Neural progenitor cell (in vitro differentiated cells): Measurements from ENCODE around the gene SCYL3. TPM values are rescaled to one million over a fixed set of nuclear protein-coding genes. Genes with fewer than 3 reads are reported as not detected.
"Not testable (repeated sequence)": the region's sequence is repeated elsewhere in the genome, so short reads cannot be mapped to it uniquely, and the experiment has no call there.

Experiments
- DNase-seq: peaks from one replicate; pipeline ENCODE4 v3.0.0-alpha.2; 2016; ENCODE audit warnings: low spot score
- H2AFZ ChIP-seq: fragments of 200-600 bp; sonication (generic); replicated peaks from 2 replicates; pipeline ENCODE4 v1.6.1; 2016; ENCODE audit warnings: antibody characterized with exemption
- H3F3A ChIP-seq: fragments of 200-600 bp; sonication (generic); 2 replicates; pipeline ENCODE4 v1.6.1; 2016; ENCODE audit warnings: antibody characterized with exemption, low read depth
- H3K27ac ChIP-seq: fragments of 200-600 bp; sonication (generic); 2 replicates; pipeline ENCODE4 v1.5.1; 2016; ENCODE audit warnings: mild to moderate bottlenecking
- H3K27me3 ChIP-seq: fragments of 200-600 bp; sonication (generic); 2 replicates; pipeline ENCODE4 v1.6.1; 2016; ENCODE audit warnings: mild to moderate bottlenecking, moderate library complexity
- H3K36me3 ChIP-seq: fragments of 200-600 bp; sonication (generic); 2 replicates; pipeline ENCODE4 v1.5.1; 2016
- H3K4me1 ChIP-seq: fragments of 200-600 bp; sonication (generic); 2 replicates; pipeline ENCODE4 v1.6.1; 2016; ENCODE audit warnings: mixed run types
- H3K4me2 ChIP-seq: fragments of 200-600 bp; sonication (generic); 2 replicates; pipeline ENCODE4 v1.6.1; 2016
- H3K4me3 ChIP-seq: fragments of 200-600 bp; sonication (generic); 2 replicates; pipeline ENCODE4 v1.5.1; 2016
- H3K79me2 ChIP-seq: fragments of 200-600 bp; sonication (generic); 2 replicates; pipeline ENCODE4 v1.6.1; 2016; ENCODE audit warnings: low read depth
- H3K9ac ChIP-seq: fragments of 200-600 bp; sonication (generic); 2 replicates; pipeline ENCODE4 v1.6.1; 2016
- H3K9me3 ChIP-seq: fragments of 200-600 bp; sonication (generic); 2 replicates; pipeline ENCODE4 v1.5.1; 2016; ENCODE audit warnings: low read depth
- H4K20me1 ChIP-seq: fragments of 200-600 bp; sonication (generic); 2 replicates; pipeline ENCODE4 v1.6.1; 2016; ENCODE audit warnings: low read depth
- H3K27ac Mint-ChIP-seq: 3 replicates; pipeline ENCODE4 v1.8.0; 2021; ENCODE audit warnings: mixed read lengths
- H3K27me3 Mint-ChIP-seq: 2 replicates; pipeline ENCODE4 v1.8.0; 2022; ENCODE audit warnings: low read depth, mild to moderate bottlenecking, inconsistent platforms, moderate library complexity, mixed read lengths; ENCODE audit not compliant: insufficient read depth
- H3K36me3 Mint-ChIP-seq: 3 replicates; pipeline ENCODE4 v1.8.0; 2021; ENCODE audit warnings: mixed read lengths
- H3K4me1 Mint-ChIP-seq: 3 replicates; pipeline ENCODE4 v1.8.0; 2021; ENCODE audit warnings: mixed read lengths
- H3K4me3 Mint-ChIP-seq: 3 replicates; pipeline ENCODE4 v1.8.0; 2021; ENCODE audit warnings: mild to moderate bottlenecking, moderate library complexity, mixed read lengths
- H3K9me3 Mint-ChIP-seq: 3 replicates; pipeline ENCODE4 v1.8.0; 2020; ENCODE audit warnings: mixed read lengths
- CTCF ChIP-seq: fragments of 200-600 bp; sonication (generic); IDR thresholded peaks from 2 replicates; pipeline ENCODE4 v1.5.1; 2017; ENCODE audit warnings: antibody characterized with exemption, mild to moderate bottlenecking
- EZH2 ChIP-seq: fragments of 200-600 bp; sonication (generic); IDR thresholded peaks from 2 replicates; pipeline ENCODE4 v1.6.1; 2017; ENCODE audit warnings: antibody characterized with exemption, mild to moderate bottlenecking, moderate library complexity
- EZH2phosphoT487 ChIP-seq: fragments of 200-600 bp; sonication (generic); IDR thresholded peaks from 2 replicates; pipeline ENCODE4 v1.6.1; 2017; ENCODE audit warnings: antibody characterized with exemption
- total RNA-seq: library from RNA; depleted of rRNA; stranded (reverse); fragments of >200 nt; gene quantifications from 2 replicates; pipeline ENCODE4 v1.2.3, GENCODE V29; 2015; ENCODE audit warnings: low replicate concordance

Gene SCYL3
- total RNA-seq, 1 donor from 2014 or later = 12.8 TPM

- Histone ChIP-seq H3K79me2 (no peaks in the 10 kb centered on the region), H2AFZ (no peak overlapping the region), H3K9me3 (no peaks in the 10 kb centered on the region), H3K4me2 (no peak overlapping the region), H4K20me1 (no peaks in the 10 kb centered on the region), H3K36me3 (peaks cover 29% of the 10 kb centered on the region), H3K27me3 (no peaks in the 10 kb centered on the region), H3K4me3 (no peak overlapping the region), H3K27ac (no peak overlapping the region), H3K4me1 (no peaks in the 10 kb centered on the region), H3K9ac (no peak overlapping the region), H3F3A (no peaks in the 10 kb centered on the region)
- peaks cover 12% of the 10 kb centered on the region for H3K9me3 Mint-ChIP-seq
- H3K36me3 Mint-ChIP-seq = peaks cover 51% of the 10 kb centered on the region
- no peaks in the 10 kb centered on the region for H3K27me3 Mint-ChIP-seq
- no peak for TF ChIP-seq CTCF
- TF ChIP-seq EZH2phosphoT487 = no peak
- no peak for TF ChIP-seq EZH2
- H3K4me1 Mint-ChIP-seq = no peaks in the 10 kb centered on the region
- no peak overlapping the region for H3K4me3 Mint-ChIP-seq
- H3K27ac Mint-ChIP-seq = no peak overlapping the region
- no peak for DNase-seq
Measured at GRCh38 chr1:169873582-169874199, 20.0 kb downstream of the SCYL3 start.

DNA sequence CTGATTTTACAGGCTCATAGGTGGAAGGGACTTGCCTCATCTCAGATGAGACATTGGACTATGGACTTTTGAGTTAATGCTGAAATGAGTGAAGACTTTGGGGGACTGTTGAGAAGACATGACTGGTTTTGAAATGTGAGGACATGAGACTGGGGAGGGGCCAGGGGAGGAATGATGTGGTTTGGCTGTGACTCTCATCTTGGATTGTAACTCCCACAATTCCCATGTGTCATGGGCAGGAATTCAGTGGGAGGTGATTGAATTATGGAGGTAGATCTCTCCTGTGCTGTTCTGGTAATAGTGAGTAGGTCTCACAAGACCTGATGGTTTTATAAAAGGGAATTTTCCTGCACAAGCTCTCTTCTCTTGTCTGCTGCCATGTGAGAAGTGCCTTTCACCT, 20.8 kb downstream of the SCYL3 start:
- H3K4me3 Mint-ChIP-seq = no peak overlapping the region
- no peaks in the 10 kb centered on the region for H3K4me1 Mint-ChIP-seq
- H3K4me3 ChIP-seq = no peak overlapping the region
- H3K79me2 ChIP-seq = no peaks in the 10 kb centered on the region
- H3K9me3 Mint-ChIP-seq = peaks cover 12% of the 10 kb centered on the region
- TF ChIP-seq EZH2 (no peak), CTCF (no peak), EZH2phosphoT487 (no peak)
- no peak overlapping the region for H3K4me2 ChIP-seq
- no peaks in the 10 kb centered on the region for H3K27me3 Mint-ChIP-seq
- H2AFZ ChIP-seq = no peak overlapping the region
- H3K27ac ChIP-seq = no peak overlapping the region
- no peaks in the 10 kb centered on the region for H3K9me3 ChIP-seq
- H3K36me3 ChIP-seq = peaks cover 29% of the 10 kb centered on the region
- H3K27ac Mint-ChIP-seq = no peak overlapping the region
- H3K4me1 ChIP-seq = no peaks in the 10 kb centered on the region
- no peak overlapping the region for H3K9ac ChIP-seq
- H4K20me1 ChIP-seq = no peaks in the 10 kb centered on the region
- H3F3A ChIP-seq = no peaks in the 10 kb centered on the region
- H3K27me3 ChIP-seq = no peaks in the 10 kb centered on the region
- DNase-seq = no peak
- peaks cover 51% of the 10 kb centered on the region for H3K36me3 Mint-ChIP-seq

DNA sequence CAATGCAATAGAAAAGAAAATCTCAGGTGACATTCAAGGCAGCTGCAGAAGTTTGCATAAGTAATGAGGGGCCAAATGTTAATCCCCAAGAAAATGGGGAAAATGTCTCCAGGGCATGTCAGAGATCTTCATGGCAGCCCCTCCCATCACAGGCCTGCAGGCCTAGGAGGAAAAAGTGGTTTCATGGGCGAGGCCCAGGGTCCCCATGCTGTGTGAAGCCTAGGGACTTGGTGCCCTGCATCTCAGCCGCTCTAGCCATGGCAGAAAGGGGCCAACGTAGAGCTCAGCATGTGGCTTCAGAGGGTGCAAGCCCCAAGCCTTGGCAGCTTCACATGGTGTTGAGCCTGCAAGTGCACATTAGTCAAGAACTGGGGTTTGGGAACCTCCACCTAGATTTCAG, 21.7 kb downstream of the SCYL3 start:
- not testable (repeated sequence) for H3K27ac Mint-ChIP-seq, H3K4me3 Mint-ChIP-seq, H3K9me3 ChIP-seq, H3K4me2 ChIP-seq, H3K4me1 ChIP-seq, H3K9ac ChIP-seq, H3K27me3 ChIP-seq, H3K27ac ChIP-seq, H3K4me3 ChIP-seq, H3K79me2 ChIP-seq, H3K27me3 Mint-ChIP-seq, DNase-seq, H4K20me1 ChIP-seq, H3K4me1 Mint-ChIP-seq, H2AFZ ChIP-seq, H3F3A ChIP-seq
- H3K36me3 ChIP-seq = peaks cover 31% of the 10 kb centered on the region
- peaks cover 12% of the 10 kb centered on the region for H3K9me3 Mint-ChIP-seq
- H3K36me3 Mint-ChIP-seq = peaks cover 51% of the 10 kb centered on the region

DNA sequence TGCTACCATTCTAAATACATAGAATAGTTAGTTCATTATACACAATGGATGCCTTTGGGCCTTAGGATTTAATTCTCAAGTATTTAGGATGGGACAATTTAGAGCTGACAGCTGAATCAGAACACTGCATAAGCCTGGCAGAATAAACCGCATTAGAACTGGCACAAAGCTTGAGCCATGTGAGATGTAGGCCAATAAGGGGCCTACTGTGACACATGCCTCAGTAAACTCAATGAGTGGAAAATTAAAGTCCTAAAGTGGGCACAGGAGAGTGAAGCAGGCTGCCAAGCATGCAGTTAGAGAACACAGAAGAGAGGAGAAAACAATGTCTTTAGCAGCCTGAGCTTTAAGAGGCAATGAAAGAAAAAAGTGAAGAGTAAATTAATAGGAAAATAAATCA, 24.3 kb downstream of the SCYL3 start:
- TF ChIP-seq CTCF (no peak), EZH2 (no peak), EZH2phosphoT487 (no peak)
- Histone ChIP-seq H3K9ac (no peak overlapping the region), H3K4me3 (no peak overlapping the region), H4K20me1 (no peaks in the 10 kb centered on the region), H3K36me3 (peaks cover 36% of the 10 kb centered on the region), H3K9me3 (no peaks in the 10 kb centered on the region), H3K27me3 (no peaks in the 10 kb centered on the region), H3K4me1 (no peaks in the 10 kb centered on the region), H2AFZ (no peak overlapping the region), H3K27ac (no peak overlapping the region), H3K79me2 (no peaks in the 10 kb centered on the region), H3K4me2 (no peak overlapping the region), H3F3A (no peaks in the 10 kb centered on the region)
- Mint-ChIP-seq H3K4me3 (no peak overlapping the region), H3K4me1 (no peaks in the 10 kb centered on the region), H3K36me3 (peaks cover 58% of the 10 kb centered on the region), H3K27ac (no peak overlapping the region), H3K9me3 (peaks cover 12% of the 10 kb centered on the region), H3K27me3 (no peaks in the 10 kb centered on the region)
- DNase-seq = no peak
